ENCODE results near the gene TNN. TPM values are rescaled to one million over a fixed set of nuclear protein-coding genes. Genes with fewer than 3 reads are reported as not detected.

TNN gene
- total RNA-seq, 1 experiment from 2014 or later = not detected

- peaks cover 54% of the 10 kb centered on the region for H3K4me1 ChIP-seq (ENCODE audit: insufficient read depth, low read length)
These were observed 105.9 kb downstream of the TNN start for GRCh38 chr1:175173531-175173930.

GRCh38 chr1:175174309-175175102 lies 106.9 kb downstream of the TNN start:
- ChIA-PET POLR2A (ENCODE audit: unreplicated experiment) (interaction anchor here (0.6 kb wide), 1 partner anchor 151 kb away, joined by 4 read pairs; the partner anchor contains the start of gene MRPS14), CTCF (interaction anchor here (0.5 to 1.0 kb wide), 2 partner anchors 18 to 20 kb away, joined by 3 to 7 read pairs; no protein-coding TSS in a partner anchor)
- ATAC-seq = peak; percentile 73
- no peaks in the 10 kb centered on the region for H4K20me1 ChIP-seq (ENCODE audit: low read length)
- peaks cover 46% of the 10 kb centered on the region for H3K4me1 ChIP-seq (ENCODE audit: insufficient read depth, low read length)
- no peak overlapping the region for H2AFZ ChIP-seq (ENCODE audit: low read length)
- TSS peak; percentile 43 for BruUV-seq (replicated peaks)
- 0 out of 2 replicates have a peak, but pooled peaks cover 8% of the 10 kb centered on the region for H3K36me3 ChIP-seq (ENCODE audit: low read depth, low read length)
- peak overlapping the region; percentile 65 for H3K4me2 ChIP-seq (ENCODE audit: low read length)
- H3K27ac ChIP-seq (ENCODE audit: low read length) = peak overlapping the region; percentile 92
- H3K9ac ChIP-seq (ENCODE audit: low read length) = peak overlapping the region; percentile 64
- intact Hi-C loops (cut with micrococcal nuclease) = no loop called here
- H3K9me3 ChIP-seq (ENCODE audit: low read length) = no peaks in the 10 kb centered on the region
- DNase-seq = peak; percentile 84
- no peaks in the 10 kb centered on the region for H3K9me2 ChIP-seq (replicated peaks; ENCODE audit: low read length)
- peak overlapping the region; percentile 25; the same call in 1 of the 2 replicates for H3K4me3 ChIP-seq (ENCODE audit: low read length)
- peaks cover 13% of the 10 kb centered on the region for H3F3A ChIP-seq (ENCODE audit: low read length, unreplicated experiment)
- no peaks in the 10 kb centered on the region for H3K79me2 ChIP-seq (ENCODE audit: low read length)
- TF ChIP-seq, protein P1, sequence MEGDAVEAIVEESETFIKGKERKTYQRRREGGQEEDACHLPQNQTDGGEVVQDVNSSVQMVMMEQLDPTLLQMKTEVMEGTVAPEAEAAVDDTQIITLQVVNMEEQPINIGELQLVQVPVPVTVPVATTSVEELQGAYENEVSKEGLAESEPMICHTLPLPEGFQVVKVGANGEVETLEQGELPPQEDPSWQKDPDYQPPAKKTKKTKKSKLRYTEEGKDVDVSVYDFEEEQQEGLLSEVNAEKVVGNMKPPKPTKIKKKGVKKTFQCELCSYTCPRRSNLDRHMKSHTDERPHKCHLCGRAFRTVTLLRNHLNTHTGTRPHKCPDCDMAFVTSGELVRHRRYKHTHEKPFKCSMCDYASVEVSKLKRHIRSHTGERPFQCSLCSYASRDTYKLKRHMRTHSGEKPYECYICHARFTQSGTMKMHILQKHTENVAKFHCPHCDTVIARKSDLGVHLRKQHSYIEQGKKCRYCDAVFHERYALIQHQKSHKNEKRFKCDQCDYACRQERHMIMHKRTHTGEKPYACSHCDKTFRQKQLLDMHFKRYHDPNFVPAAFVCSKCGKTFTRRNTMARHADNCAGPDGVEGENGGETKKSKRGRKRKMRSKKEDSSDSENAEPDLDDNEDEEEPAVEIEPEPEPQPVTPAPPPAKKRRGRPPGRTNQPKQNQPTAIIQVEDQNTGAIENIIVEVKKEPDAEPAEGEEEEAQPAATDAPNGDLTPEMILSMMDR (conservative IDR thresholded peaks at IDR 0.05; ENCODE audit: low read depth, low read length) = no peak
- no peak for TF ChIP-seq EZH2 (IDR thresholded peaks at IDR 0.05; ENCODE audit: low read length, unreplicated experiment)
- TF ChIP-seq EZH2phosphoT487 (IDR thresholded peaks at IDR 0.05; ENCODE audit: borderline replicate concordance, low read length) = no peak
- no peaks in the 10 kb centered on the region for H3K27me3 ChIP-seq (ENCODE audit: low read length)

More at GRCh38 chr1:175173531-175173930, 105.9 kb downstream of the TNN start:
- CTCF ChIA-PET = no interaction called here
- intact Hi-C loops (cut with micrococcal nuclease) = no loop called here
- no peaks in the 10 kb centered on the region for H3K79me2 ChIP-seq (ENCODE audit: low read length)
- H3K27me3 ChIP-seq (ENCODE audit: low read length) = no peaks in the 10 kb centered on the region
- no peaks in the 10 kb centered on the region for H3K9me3 ChIP-seq (ENCODE audit: low read length)
- peaks cover 14% of the 10 kb centered on the region for H3F3A ChIP-seq (ENCODE audit: low read length, unreplicated experiment)
- DNase-seq = no peak
- H3K9ac ChIP-seq (ENCODE audit: low read length) = no peak overlapping the region
- BruUV-seq (replicated peaks) = no TSS peak
- no peaks in the 10 kb centered on the region for H4K20me1 ChIP-seq (ENCODE audit: low read length)
- no peaks in the 10 kb centered on the region for H3K9me2 ChIP-seq (replicated peaks; ENCODE audit: low read length)
- POLR2A ChIA-PET (ENCODE audit: unreplicated experiment) = no interaction called here
- no peak for TF ChIP-seq EZH2 (IDR thresholded peaks at IDR 0.05; ENCODE audit: low read length, unreplicated experiment)
- no peak overlapping the region for H3K4me2 ChIP-seq (ENCODE audit: low read length)
- 0 out of 2 replicates have a peak, but pooled peaks cover 8% of the 10 kb centered on the region for H3K36me3 ChIP-seq (ENCODE audit: low read depth, low read length)
- H2AFZ ChIP-seq (ENCODE audit: low read length) = no peak overlapping the region
- peak overlapping the region; percentile 92 for H3K27ac ChIP-seq (ENCODE audit: low read length)
- no peak overlapping the region for H3K4me3 ChIP-seq (ENCODE audit: low read length)
- no peak for ATAC-seq

- ChIA-PET CTCF (no interaction called here), POLR2A (ENCODE audit: unreplicated experiment) (no interaction called here)
- intact Hi-C loops (cut with micrococcal nuclease) = no loop called here
- H3K9ac ChIP-seq (ENCODE audit: low read length) = no peak overlapping the region
- TF ChIP-seq EZH2phosphoT487 (IDR thresholded peaks at IDR 0.05; ENCODE audit: borderline replicate concordance, low read length) (no peak), EZH2 (IDR thresholded peaks at IDR 0.05; ENCODE audit: low read length, unreplicated experiment) (no peak)
- TF ChIP-seq, protein P1 (conservative IDR thresholded peaks at IDR 0.05; ENCODE audit: low read depth, low read length) = no peak
- H3K79me2 ChIP-seq (ENCODE audit: low read length) = no peaks in the 10 kb centered on the region
- H3K4me2 ChIP-seq (ENCODE audit: low read length) = peak overlapping the region; percentile 41; the same call in 1 of the 2 replicates
- peaks cover 34% of the 10 kb centered on the region for H3K4me1 ChIP-seq (ENCODE audit: insufficient read depth, low read length)
- no peaks in the 10 kb centered on the region for H3K27me3 ChIP-seq (ENCODE audit: low read length)
- H3K36me3 ChIP-seq (ENCODE audit: low read depth, low read length) = 0 out of 2 replicates have a peak, but pooled peaks cover 6% of the 10 kb centered on the region
- DNase-seq (peak; percentile 59), ATAC-seq (peak; percentile 41)
- H3K4me3 ChIP-seq (ENCODE audit: low read length) = no peak overlapping the region
- H3K9me2 ChIP-seq (replicated peaks; ENCODE audit: low read length) = no peaks in the 10 kb centered on the region
- H4K20me1 ChIP-seq (ENCODE audit: low read length) = no peaks in the 10 kb centered on the region
- no peak overlapping the region for H2AFZ ChIP-seq (ENCODE audit: low read length)
- BruUV-seq (replicated peaks) = no TSS peak
- H3F3A ChIP-seq (ENCODE audit: low read length, unreplicated experiment) = peaks cover 5% of the 10 kb centered on the region
- H3K27ac ChIP-seq (ENCODE audit: low read length) = 0 out of 2 replicates have a peak overlapping the region, but pooled peaks have one; percentile 9
- H3K9me3 ChIP-seq (ENCODE audit: low read length) = no peaks in the 10 kb centered on the region
These were observed 108.6 kb downstream of the TNN start for GRCh38 chr1:175176246-175176645.
